OCI-M1 (cell line): ENCODE data around the gene PGAP3.
"Not testable (repeated sequence)": the region's sequence is repeated elsewhere in the genome, so short reads cannot be mapped to it uniquely, and the experiment has no call there.

ENCODE experiments used
- DNase-seq: peaks from one replicate; lab custom pipeline; 2025; lab: John Stamatoyannopoulos, UW

The PGAP3 gene, protein sequence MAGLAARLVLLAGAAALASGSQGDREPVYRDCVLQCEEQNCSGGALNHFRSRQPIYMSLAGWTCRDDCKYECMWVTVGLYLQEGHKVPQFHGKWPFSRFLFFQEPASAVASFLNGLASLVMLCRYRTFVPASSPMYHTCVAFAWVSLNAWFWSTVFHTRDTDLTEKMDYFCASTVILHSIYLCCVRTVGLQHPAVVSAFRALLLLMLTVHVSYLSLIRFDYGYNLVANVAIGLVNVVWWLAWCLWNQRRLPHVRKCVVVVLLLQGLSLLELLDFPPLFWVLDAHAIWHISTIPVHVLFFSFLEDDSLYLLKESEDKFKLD

GRCh38 chr17:39687546-39688474, at the start of gene PGAP3:
TSS of gene PGAP3 (minus strand) at chr17:39688057. CDS start at chr17:39688014, 43 bp downstream.
- peak; percentile 95 for DNase-seq

DNA sequence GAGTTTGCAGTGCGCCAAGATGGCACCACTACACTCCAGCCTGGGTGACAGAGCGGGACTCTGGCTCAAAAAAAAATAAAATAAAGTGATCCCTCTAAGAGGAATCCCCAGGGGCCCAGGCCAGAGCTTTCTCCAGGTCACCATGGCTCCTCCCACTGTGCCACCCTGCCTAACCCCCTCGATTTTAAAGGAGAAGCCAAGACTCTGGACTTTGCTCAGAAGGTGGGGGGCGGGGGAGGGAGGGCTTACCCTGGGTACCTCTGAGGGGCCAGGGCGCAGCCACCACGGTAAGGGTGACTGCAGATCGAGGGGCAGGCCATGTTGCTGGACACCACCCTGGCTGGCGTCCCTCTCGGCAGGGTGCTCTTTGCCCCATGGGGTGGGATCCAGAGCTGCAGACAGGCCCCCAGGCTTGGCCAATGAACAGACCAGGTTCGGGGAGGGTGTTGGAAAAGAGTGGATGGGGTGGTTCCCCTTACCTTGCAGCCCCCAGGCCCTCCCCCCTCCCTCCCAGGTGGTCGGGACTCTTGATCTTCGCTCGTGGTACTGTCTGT, 49.4 kb upstream of the PGAP3 start:
- no peak for DNase-seq

DNA sequence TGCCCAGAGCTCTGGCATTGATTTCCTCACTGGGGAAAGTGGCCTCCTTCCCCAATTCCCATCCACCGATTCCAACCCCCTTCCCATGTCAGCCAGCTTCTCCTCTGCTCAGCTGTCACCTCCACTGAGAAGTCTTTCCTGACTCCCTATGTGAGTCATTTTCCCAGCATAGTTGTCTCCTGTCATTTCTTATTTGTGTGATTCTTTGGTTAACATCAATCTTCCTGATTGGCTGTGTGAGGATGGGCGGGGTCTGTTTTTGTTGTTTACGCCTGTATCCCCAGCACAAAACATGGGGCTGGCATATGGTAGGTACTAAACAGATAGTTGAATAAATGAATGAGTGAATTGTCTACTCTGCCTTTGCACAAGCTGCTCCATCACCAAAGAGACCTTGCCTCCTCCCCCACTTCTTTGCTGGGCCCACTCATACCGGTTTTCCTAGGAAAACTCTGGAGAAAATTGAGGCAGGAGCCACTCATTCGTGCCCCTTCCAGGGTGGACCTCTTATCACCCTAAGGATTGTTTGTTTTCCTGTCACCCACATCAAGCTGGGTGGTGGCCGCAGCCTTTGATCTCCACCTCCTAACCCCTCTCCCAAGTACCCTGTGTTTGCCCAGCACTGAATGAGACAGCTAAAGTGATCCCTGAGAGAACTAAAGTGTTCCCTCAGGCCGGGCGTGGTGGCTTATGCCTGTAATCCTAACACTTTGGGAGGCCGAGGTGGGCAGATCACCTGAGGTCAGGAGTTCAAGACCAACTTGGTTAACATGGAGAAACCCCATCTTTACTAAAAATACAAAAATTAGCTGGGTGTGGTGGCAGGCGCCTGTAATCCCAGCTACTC, 48.7 kb upstream of the PGAP3 start:
- no peak for DNase-seq

DNA sequence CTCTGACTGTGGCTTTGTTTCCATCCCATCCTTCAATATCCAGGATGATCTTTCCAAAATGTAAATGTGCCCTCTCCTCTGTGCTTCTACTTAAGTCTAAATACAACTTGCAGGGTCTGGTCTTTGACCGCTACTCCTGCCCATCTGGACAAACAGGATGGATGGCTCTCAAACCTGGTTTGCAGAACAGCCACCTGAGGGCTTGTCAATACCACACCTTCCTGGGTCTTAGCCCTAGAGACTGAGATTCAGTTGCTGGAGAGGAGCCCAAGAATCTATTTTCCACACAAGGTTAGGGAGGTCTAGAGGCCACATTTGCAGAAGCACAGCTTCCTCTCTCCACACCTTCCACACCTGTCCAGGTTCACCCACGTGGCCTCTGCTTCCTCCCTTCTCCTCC, 48.0 kb upstream of the PGAP3 start:
- no peak for DNase-seq

DNA sequence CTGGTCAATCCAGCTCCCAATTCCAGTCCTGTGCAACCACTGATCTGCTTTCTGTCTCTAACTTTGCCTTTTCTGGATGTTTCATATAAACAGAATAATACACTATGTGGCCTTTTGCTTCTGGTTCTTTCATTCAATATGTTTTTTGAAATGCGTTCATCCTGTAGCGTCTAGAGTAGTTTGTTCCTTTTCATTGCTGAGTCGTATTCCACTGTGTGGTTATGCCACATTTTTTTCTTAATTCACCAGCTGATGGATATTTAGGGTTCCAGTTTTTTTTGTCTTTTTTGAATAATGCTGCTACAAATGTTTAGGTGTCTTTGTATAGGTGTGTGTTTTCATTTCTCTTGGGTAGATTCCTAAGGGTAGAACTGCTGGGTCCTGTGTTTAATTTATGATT, 44.7 kb upstream of the PGAP3 start:
- no peak for DNase-seq

DNA sequence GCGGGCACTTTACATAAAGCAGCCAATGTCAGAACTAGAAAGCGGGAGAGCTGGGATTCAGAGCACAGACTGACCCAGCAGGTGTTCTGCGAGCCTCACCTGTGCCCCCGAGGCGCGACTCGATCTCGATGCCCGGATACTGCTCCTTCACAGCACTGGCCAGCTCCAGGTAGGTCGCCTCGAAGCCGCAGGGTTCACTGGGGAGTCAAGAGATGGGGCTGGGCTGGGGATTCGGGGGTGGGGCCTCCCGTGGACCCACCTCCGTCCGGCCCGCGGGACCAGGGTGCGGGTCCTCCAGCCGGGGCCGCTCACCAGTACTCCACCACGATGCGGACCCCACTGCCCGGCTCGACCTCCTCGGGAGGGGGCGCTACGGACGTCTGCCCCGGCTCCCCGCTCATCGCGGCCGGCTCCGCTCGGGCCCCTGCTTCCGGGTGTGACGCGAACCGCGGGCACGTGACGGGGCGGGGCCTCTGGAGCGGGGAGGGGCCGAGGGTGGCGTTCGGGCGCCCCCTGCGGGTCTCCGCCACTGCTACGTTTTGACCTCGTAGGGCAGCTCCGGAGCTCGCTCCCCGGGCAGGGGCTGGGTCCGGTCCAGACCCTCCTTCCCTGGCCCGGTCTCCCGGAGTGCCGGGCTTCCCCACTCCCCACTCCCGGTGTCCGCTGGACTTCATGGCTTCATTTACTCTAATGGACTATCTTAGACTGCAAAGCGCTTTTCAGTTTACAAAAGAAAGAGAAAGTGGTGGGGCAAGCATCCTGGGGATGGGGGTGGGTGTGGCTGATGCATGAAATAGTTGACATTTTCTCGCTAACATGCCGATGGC, 42.5 kb upstream of the PGAP3 start, which contains the start of gene MIEN1:
MIEN1 (minus strand) TSS at position 438 of the 827 bp plus-strand sequence; CDS start at position 401, 37 bp downstream.
- DNase-seq, result peak; percentile 92

DNA sequence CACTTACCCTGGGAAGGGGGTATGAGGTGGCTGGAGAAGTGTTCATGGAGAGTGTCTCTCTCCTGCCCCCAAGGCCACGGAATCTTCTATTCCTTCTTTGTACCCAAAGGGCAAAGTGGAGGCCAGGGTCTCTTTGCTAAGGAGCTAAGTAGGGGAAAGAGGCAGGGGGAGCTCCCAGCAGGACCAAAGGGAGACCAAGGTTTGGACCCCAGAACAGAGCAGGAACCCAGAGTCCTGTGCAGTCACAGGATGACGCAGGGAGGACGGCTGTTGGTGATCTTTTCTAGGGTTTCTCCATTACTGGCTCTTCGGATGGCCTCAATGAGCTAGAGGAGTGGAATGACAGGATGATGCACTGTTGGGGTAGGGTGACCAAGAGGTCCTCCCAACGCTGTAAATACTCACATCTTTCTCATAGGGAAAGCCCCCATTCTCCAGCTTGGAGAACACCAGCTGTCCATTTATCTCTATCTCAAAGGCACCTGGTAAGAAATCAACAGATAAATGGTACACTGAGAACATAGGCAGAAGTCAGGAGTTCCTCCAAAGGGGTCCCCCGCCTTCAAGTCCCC, 41.5 kb upstream of the PGAP3 start:
- no peak for DNase-seq

- DNase-seq, result no peak
Observed at GRCh38 chr17:39727556-39727955, 39.7 kb upstream of the PGAP3 start.

DNA sequence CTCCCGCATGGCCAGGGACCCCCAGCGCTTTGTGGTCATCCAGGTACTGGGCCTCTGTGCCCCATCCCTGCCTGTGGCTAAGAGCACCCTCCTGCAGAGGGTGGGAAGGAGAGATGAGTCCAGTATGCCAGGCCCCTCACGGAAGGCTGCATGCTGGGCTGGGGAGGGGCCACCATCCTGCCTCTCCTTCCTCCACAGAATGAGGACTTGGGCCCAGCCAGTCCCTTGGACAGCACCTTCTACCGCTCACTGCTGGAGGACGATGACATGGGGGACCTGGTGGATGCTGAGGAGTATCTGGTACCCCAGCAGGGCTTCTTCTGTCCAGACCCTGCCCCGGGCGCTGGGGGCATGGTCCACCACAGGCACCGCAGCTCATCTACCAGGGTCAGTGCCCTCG, 38.8 kb upstream of the PGAP3 start:
- no peak for DNase-seq

GRCh38 chr17:39725923-39726322, 38.1 kb upstream of the PGAP3 start:
- DNase-seq, result not testable (repeated sequence)

GRCh38 chr17:39724731-39725130, 36.9 kb upstream of the PGAP3 start:
- no peak for DNase-seq

DNA sequence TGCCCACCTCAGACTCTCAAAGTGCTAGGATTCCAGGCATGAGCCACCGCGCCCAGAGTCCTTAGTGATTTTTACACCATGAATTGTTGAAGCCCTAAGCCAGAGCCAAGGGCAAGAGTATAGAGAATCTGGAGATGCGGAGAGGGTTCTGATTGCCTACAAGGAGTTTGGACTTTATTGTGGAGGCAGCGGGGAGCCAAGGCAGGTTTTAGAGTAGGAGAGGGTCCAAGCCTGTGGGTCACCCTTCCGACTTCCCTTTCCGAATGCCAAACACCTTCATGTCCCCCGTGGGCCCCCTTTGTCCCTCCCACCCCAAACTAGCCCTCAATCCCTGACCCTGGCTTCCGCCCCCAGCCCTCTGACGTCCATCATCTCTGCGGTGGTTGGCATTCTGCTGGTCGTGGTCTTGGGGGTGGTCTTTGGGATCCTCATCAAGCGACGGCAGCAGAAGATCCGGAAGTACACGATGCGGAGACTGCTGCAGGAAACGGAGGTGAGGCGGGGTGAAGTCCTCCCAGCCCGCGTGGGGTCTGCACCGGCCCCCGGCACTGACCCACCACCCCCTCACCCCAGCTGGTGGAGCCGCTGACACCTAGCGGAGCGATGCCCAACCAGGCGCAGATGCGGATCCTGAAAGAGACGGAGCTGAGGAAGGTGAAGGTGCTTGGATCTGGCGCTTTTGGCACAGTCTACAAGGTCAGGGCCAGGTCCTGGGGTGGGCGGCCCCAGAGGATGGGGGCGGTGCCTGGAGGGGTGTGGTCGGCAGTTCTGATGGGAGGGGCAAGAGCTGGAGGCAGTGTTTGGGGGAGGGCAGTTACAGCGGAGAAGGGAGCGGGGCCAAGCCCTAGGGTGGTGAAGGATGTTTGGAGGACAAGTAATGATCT, 35.4 kb upstream of the PGAP3 start:
- DNase-seq, result peak; percentile 5

- no peak for DNase-seq
Observed at GRCh38 chr17:39722104-39722503, 34.2 kb upstream of the PGAP3 start.

DNA sequence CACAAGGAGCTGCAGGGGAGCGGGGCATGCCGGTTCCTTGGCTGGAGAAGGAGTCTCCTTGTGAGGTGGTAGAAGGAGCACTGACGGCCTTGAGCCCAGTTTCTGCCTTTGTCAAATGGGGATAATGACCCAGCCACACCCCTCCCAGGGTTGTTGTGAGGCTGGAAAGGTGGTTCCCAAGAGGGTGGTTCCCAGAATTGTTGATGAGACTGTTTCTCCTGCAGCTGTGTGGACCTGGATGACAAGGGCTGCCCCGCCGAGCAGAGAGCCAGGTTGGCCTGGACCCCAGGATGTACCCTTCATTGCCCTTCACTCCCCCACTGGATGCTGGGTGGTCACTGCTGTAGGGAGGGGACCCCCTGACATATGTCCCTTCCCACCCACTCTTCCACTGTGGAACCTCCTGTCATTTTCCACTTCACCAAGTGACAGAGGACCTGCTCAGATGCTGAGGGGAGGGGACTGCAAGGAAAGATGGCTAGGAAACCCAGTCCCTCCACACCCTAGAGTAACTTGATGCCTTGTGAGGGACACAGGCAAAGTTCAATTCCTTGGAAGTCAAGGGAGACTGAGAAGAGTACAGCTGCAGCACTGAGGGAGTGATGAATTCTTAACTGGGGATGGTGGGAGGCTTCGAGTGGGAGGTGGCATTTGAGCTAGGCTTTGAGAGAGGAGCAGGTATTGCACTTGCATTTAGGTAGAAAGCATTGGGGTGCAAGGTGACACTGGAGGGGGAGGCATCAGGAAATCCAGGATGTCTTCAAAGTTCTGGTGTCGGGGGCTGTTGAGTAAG, 31.9 kb upstream of the PGAP3 start:
- no peak for DNase-seq

- DNase-seq, result no peak
Observed at GRCh38 chr17:39717660-39718059, 29.8 kb upstream of the PGAP3 start.

GRCh38 chr17:39716879-39717536, 29.2 kb upstream of the PGAP3 start:
- DNase-seq, result no peak

GRCh38 chr17:39716073-39716818, 28.4 kb upstream of the PGAP3 start:
- DNase-seq, result no peak
